ENCODE results near the gene ENO4. TPM values are rescaled to one million over a fixed set of nuclear protein-coding genes. Genes with fewer than 3 reads are reported as not detected.

The ENO4 gene
- total and polyA plus RNA-seq, 10 of the 15 experiments (the other 5 are each of a cell fraction or from before 2014, with no cell fraction given): 0.12 to 0.37 (median 0.18) TPM; not detected in 7

GRCh38 chr10:116831086-116831485, 18.2 kb upstream of the ENO4 start:
- H3K27ac ChIP-seq (ENCODE audit: control insufficient read depth, insufficient read depth): no peak overlapping the region
- FAIRE-seq (no peak), DNase-seq (ENCODE audit: low read depth, low spot score) (no peak), ATAC-seq (no peak)
- no peak overlapping the region for H2AFZ ChIP-seq (ENCODE audit: control insufficient read depth, low read depth, low read length)
- no peak overlapping the region for H3K9ac ChIP-seq (ENCODE audit: control insufficient read depth, insufficient read depth, low read length)
- ChIA-PET SMC1A (ENCODE audit: uncharacterized antibody, unreplicated experiment) (no interaction called here), RAD21 (ENCODE audit: unreplicated experiment) (no interaction called here), CTCF (no interaction called here), POLR2A (no interaction called here)
- no peak overlapping the region for H3K4me3 ChIP-seq
- no peaks in the 10 kb centered on the region for H3K4me1 ChIP-seq (ENCODE audit: control insufficient read depth, insufficient read depth, low read length)
- in situ Hi-C loops (cut with MboI): no loop called here
- H3K79me2 ChIP-seq (ENCODE audit: control insufficient read depth, insufficient read depth, low read length): no peaks in the 10 kb centered on the region
- intact Hi-C loops (cut with micrococcal nuclease; ENCODE audit: unreplicated experiment): no loop called here
- WGBS (ENCODE audit: insufficient coverage, insufficient replicate concordance, low lambda C conversion rate, missing lambda C conversion rate): 83% methylated on average over 4 of the region's 4 CpGs
- BruUV-seq (replicated peaks): no TSS peak
- no peaks in the 10 kb centered on the region for H3K9me3 ChIP-seq (replicated peaks; ENCODE audit: control insufficient read depth, insufficient read depth, low read length)
- H3K36me3 ChIP-seq (ENCODE audit: control insufficient read depth in 2 of 2, insufficient read depth in 2 of 2, low read length in 1 of 2): no peaks in the 10 kb centered on the region
- no peak overlapping the region for H3K4me2 ChIP-seq (ENCODE audit: control insufficient read depth, insufficient read depth)
- no peaks in the 10 kb centered on the region for H3K27me3 ChIP-seq (replicated peaks in 1 of 2; ENCODE audit: control insufficient read depth in 2 of 2, insufficient read depth in 2 of 2, low read length in 1 of 2)
- TF ChIP-seq CTCF (IDR thresholded peaks at IDR 0.05 in 2 of 3, conservative IDR thresholded peaks at IDR 0.05 in 1 of 3; ENCODE audit: control insufficient read depth in 2 of 3, extremely low read depth in 1 of 3, insufficient read depth in 1 of 3, low read depth in 3 of 3, low read length in 3 of 3) (no peak), BHLHE40 (IDR thresholded peaks at IDR 0.05; ENCODE audit: borderline replicate concordance in 1 of 2, low read depth in 2 of 2, low read length in 1 of 2) (no peak)
- no peaks in the 10 kb centered on the region for H4K20me1 ChIP-seq (ENCODE audit: control insufficient read depth, insufficient read depth)

GRCh38 chr10:116831790-116832189, 17.5 kb upstream of the ENO4 start:
- intact Hi-C loops (cut with micrococcal nuclease; ENCODE audit: unreplicated experiment): no loop called here
- H3K9me3 ChIP-seq (replicated peaks; ENCODE audit: control insufficient read depth, insufficient read depth, low read length): no peaks in the 10 kb centered on the region
- RAD21 ChIA-PET (ENCODE audit: unreplicated experiment): no interaction called here
- BruUV-seq (replicated peaks): no TSS peak
- no peaks in the 10 kb centered on the region for H3K36me3 ChIP-seq (ENCODE audit: control insufficient read depth in 2 of 2, insufficient read depth in 2 of 2, low read length in 1 of 2)
- H3K27me3 ChIP-seq (replicated peaks in 1 of 2; ENCODE audit: control insufficient read depth in 2 of 2, insufficient read depth in 2 of 2, low read length in 1 of 2): no peaks in the 10 kb centered on the region
- SMC1A ChIA-PET (ENCODE audit: uncharacterized antibody, unreplicated experiment): no interaction called here
- CTCF ChIA-PET: no interaction called here
- ATAC-seq (no peak), DNase-seq (ENCODE audit: low read depth, low spot score) (no peak), FAIRE-seq (no peak)
- H3K9ac ChIP-seq (ENCODE audit: control insufficient read depth, insufficient read depth, low read length): no peak overlapping the region
- H3K4me1 ChIP-seq (ENCODE audit: control insufficient read depth, insufficient read depth, low read length): no peaks in the 10 kb centered on the region
- no peak overlapping the region for H3K27ac ChIP-seq (ENCODE audit: control insufficient read depth, insufficient read depth)
- no peak overlapping the region for H3K4me3 ChIP-seq
- H3K4me2 ChIP-seq (ENCODE audit: control insufficient read depth, insufficient read depth): no peak overlapping the region
- in situ Hi-C loops (cut with MboI): no loop called here
- no peaks in the 10 kb centered on the region for H3K79me2 ChIP-seq (ENCODE audit: control insufficient read depth, insufficient read depth, low read length)
- H2AFZ ChIP-seq (ENCODE audit: control insufficient read depth, low read depth, low read length): no peak overlapping the region
- TF ChIP-seq NFYB (IDR thresholded peaks at IDR 0.05; ENCODE audit: insufficient read depth, low read depth, low read length): no peak
- TF ChIP-seq EP300 (IDR thresholded peaks at IDR 0.05; ENCODE audit: borderline replicate concordance in 1 of 2, control insufficient read depth in 1 of 2, low read depth in 2 of 2, low read length in 2 of 2): no peak
- no peak for TF ChIP-seq ZNF384 (IDR thresholded peaks at IDR 0.05; ENCODE audit: borderline replicate concordance, low read depth, low read length)
- TF ChIP-seq SMAD5 (IDR thresholded peaks at IDR 0.05; ENCODE audit: low read depth): no peak
- TF ChIP-seq CBX3 (IDR thresholded peaks at IDR 0.05; ENCODE audit: borderline replicate concordance, low read depth): no peak
- no peak for TF ChIP-seq YBX1 (IDR thresholded peaks at IDR 0.05)
- H4K20me1 ChIP-seq (ENCODE audit: control insufficient read depth, insufficient read depth): no peaks in the 10 kb centered on the region
- 75% methylated on average over 10 of the region's 10 CpGs for WGBS (ENCODE audit: insufficient coverage, insufficient replicate concordance, low lambda C conversion rate, missing lambda C conversion rate)
- POLR2A ChIA-PET: no interaction called here
